HG03342 (cell line): Measurements from ENCODE around the gene ADSS1.

Experiments
- ATAC-seq: cut with Tn5 transposase; IDR thresholded peaks from one replicate; pipeline ENCODE4 v1.9.1; 2021; ENCODE audit warnings: mild to moderate bottlenecking, moderate library complexity; ENCODE audit not compliant: unreplicated experiment

The ADSS1 gene

GRCh38 chr14:104723651-104724406 lies at the start of gene ADSS1:
ADSS1 (plus strand) TSS chr14:104724229; CDS start chr14:104724271, 42 bp downstream.
- no peak for ATAC-seq

- ATAC-seq, result no peak
Observed at GRCh38 chr14:104675447-104675846, 48.6 kb upstream of the ADSS1 start.

- no peak for ATAC-seq
Observed at GRCh38 chr14:104676130-104676693, 47.8 kb upstream of the ADSS1 start.

- peak; percentile 25 for ATAC-seq
Observed at GRCh38 chr14:104676694-104677511, 47.1 kb upstream of the ADSS1 start.

GRCh38 chr14:104677512-104678332 lies 46.3 kb upstream of the ADSS1 start:
- peak; percentile 38 for ATAC-seq

- peak; percentile 15 for ATAC-seq
Observed at GRCh38 chr14:104678346-104678745, 45.7 kb upstream of the ADSS1 start.

GRCh38 chr14:104678901-104679705 lies 44.9 kb upstream of the ADSS1 start:
- ATAC-seq, result no peak

- no peak for ATAC-seq
Observed at GRCh38 chr14:104680056-104680805, 43.8 kb upstream of the ADSS1 start.

GRCh38 chr14:104680806-104681688 lies 43.0 kb upstream of the ADSS1 start:
- peak; percentile 33 for ATAC-seq

GRCh38 chr14:104681689-104682074 lies 42.3 kb upstream of the ADSS1 start:
- ATAC-seq, result no peak

GRCh38 chr14:104682107-104682593 lies 41.9 kb upstream of the ADSS1 start:
- no peak for ATAC-seq

GRCh38 chr14:104683653-104684448 lies 40.2 kb upstream of the ADSS1 start:
- no peak for ATAC-seq

- no peak for ATAC-seq
Observed at GRCh38 chr14:104684449-104684821, 39.6 kb upstream of the ADSS1 start.

GRCh38 chr14:104685216-104685997 lies 38.6 kb upstream of the ADSS1 start:
- no peak for ATAC-seq

GRCh38 chr14:104685998-104686610 lies 37.9 kb upstream of the ADSS1 start:
- ATAC-seq, result no peak
